ENCODE measurements around the gene OR52H1. TPM values are rescaled to one million over a fixed set of nuclear protein-coding genes. Genes with fewer than 3 reads are reported as not detected.

The OR52H1 gene
- total RNA-seq, 6 donors from 2014 or later = 0.24 to 0.55 TPM; not detected in 4

DNA sequence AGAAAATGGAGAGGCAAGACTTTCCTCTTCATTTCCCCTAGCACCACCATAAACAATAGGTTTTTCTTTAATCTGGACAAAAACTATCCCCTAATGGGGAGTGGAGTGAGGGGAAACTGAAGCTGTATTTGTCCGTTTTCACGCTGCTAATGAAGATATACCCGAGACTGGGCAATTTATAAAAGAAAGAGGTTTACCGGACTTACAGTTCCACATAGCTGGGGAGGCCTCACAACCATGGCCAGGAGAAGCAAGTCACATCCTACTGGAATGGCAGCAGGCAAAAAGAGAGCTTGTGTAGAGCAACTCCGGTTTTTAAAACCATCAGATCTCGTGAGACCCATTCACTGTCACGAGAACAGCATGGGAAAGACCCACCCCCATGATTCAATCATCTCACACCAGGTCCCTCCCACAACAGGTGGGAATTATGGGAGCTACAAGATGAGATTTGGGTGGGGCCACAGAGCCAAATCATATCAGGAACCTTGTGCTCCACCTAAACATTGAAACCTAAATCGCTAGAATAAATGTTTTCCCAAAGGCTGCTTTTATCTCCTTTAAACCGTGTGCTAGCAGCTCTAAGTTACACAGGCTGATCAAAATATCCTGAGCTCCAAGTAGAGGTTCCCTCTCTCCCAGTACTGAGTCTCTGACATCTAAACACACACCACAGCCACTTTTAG is 42.8 kb downstream of the OR52H1 start:
- 87 to 94% methylated on average over 9 of the region's 9 CpGs for WGBS, 2 donors
- ATAC-seq (ENCODE audit: low FRiP score in 2 of 2) = no peak

DNA sequence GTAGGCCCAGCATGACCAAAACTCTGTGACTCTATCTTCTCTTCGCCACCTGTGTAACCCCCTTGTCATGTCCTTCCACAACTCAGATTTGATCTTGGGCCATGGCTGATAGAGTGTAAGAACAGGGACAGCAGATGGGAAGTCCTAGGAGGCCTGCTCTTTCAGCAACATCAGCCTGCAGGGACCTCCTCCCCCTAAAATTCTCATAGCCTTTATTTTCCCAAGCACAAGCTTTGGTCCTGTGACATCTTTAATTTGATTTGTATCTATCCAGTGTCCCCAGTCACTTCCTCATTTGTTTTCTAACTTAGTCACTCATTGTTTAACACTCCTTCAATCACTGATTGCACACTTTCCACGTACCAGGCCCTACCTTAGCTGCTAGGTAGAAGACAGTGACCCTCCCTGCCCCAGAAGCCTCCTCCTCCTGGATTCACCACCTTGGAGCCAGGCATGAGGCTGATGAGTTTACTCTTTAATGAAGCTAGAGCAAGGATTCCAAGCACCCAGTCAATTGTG is 43.9 kb downstream of the OR52H1 start:
- TF ChIP-seq, protein P1, sequence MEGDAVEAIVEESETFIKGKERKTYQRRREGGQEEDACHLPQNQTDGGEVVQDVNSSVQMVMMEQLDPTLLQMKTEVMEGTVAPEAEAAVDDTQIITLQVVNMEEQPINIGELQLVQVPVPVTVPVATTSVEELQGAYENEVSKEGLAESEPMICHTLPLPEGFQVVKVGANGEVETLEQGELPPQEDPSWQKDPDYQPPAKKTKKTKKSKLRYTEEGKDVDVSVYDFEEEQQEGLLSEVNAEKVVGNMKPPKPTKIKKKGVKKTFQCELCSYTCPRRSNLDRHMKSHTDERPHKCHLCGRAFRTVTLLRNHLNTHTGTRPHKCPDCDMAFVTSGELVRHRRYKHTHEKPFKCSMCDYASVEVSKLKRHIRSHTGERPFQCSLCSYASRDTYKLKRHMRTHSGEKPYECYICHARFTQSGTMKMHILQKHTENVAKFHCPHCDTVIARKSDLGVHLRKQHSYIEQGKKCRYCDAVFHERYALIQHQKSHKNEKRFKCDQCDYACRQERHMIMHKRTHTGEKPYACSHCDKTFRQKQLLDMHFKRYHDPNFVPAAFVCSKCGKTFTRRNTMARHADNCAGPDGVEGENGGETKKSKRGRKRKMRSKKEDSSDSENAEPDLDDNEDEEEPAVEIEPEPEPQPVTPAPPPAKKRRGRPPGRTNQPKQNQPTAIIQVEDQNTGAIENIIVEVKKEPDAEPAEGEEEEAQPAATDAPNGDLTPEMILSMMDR (IDR thresholded peaks at IDR 0.05) = no peak
- TF ChIP-seq POLR2AphosphoS5 (IDR thresholded peaks at IDR 0.05) (no peak), POLR2A (IDR thresholded peaks at IDR 0.05) (no peak), EP300 (IDR thresholded peaks at IDR 0.05) (no peak)
- ATAC-seq (ENCODE audit: low FRiP score in 2 of 2) (no peak), DNase-seq (no peak)
- H3K27me3 ChIP-seq = no peaks in the 10 kb centered on the region
- H3K36me3 ChIP-seq = no peaks in the 10 kb centered on the region
- no peak overlapping the region for H3K4me3 ChIP-seq
- H3K4me1 ChIP-seq = no peaks in the 10 kb centered on the region
- H3K9me3 ChIP-seq = no peaks in the 10 kb centered on the region
- WGBS, 2 donors = 81 to 91% methylated on average over 2 of the region's 2 CpGs
- no peak overlapping the region for H3K27ac ChIP-seq

More for the DNA sequence above, 42.8 kb downstream of the OR52H1 start:
- Histone ChIP-seq H3K9me3 (no peaks in the 10 kb centered on the region), H3K4me1 (no peaks in the 10 kb centered on the region), H3K27me3 (no peaks in the 10 kb centered on the region), H3K4me3 (no peak overlapping the region), H3K27ac (no peak overlapping the region), H3K36me3 (no peaks in the 10 kb centered on the region)
- DNase-seq = no peak
- no peak for TF ChIP-seq POLR2AphosphoS5 (IDR thresholded peaks at IDR 0.05)

DNA sequence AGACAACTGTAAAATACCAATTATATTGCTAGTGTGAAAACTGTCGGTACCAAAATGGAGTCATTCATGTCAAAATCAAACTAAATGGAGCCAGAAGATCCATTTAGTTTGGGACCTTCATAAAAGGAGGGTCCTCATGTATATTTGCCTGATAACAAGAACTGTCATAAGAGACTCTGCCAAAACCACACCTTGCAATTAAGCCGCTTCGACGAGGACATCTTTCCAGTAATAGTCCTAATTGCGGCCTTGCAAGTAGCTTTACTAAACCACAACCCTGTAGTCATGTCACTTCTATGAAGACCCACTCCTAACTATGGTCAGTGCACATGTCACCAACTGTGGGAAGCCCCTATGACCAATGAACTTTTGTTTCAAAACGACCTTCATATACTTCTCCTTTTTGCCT is 47.9 kb downstream of the OR52H1 start:
- WGBS, 2 donors = 72 to 80% methylated on average over 6 of the region's 6 CpGs
- Histone ChIP-seq H3K27me3 (no peaks in the 10 kb centered on the region), H3K4me1 (no peaks in the 10 kb centered on the region), H3K36me3 (no peaks in the 10 kb centered on the region), H3K4me3 (no peak overlapping the region), H3K27ac (no peak overlapping the region), H3K9me3 (no peaks in the 10 kb centered on the region)
- no peak for ATAC-seq (ENCODE audit: low FRiP score in 2 of 2)
- no peak for DNase-seq
- TF ChIP-seq EP300 (IDR thresholded peaks at IDR 0.05) (no peak), POLR2A (IDR thresholded peaks at IDR 0.05) (no peak), POLR2AphosphoS5 (IDR thresholded peaks at IDR 0.05) (no peak)
- TF ChIP-seq, protein P1 (IDR thresholded peaks at IDR 0.05) = no peak

DNA sequence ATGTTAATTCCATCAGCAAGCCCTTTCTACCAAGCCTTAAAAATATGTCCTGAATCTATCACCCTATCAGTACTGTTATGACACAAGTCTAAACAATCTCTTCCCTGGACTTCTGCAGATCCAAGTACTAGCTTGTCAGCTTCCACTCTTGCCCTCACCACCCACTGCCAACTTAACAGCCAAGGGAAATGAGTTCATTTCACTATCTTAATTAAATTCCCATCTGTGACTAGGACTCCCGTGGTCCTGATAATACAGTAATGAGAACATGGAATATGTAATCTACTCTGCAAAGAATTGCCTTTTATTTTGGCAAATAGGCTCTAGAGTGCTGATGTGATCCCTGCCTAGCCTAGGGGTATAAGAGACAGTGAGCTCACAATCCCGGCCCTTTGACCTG is 48.7 kb downstream of the OR52H1 start:
- Histone ChIP-seq H3K27ac (no peak overlapping the region), H3K27me3 (no peaks in the 10 kb centered on the region), H3K36me3 (no peaks in the 10 kb centered on the region), H3K9me3 (no peaks in the 10 kb centered on the region), H3K4me3 (no peak overlapping the region), H3K4me1 (no peaks in the 10 kb centered on the region)
- ATAC-seq (ENCODE audit: low FRiP score in 2 of 2) = no peak
- no peak for TF ChIP-seq EP300 (IDR thresholded peaks at IDR 0.05)
- TF ChIP-seq POLR2A (IDR thresholded peaks at IDR 0.05) = no peak
- TF ChIP-seq, protein P1 (IDR thresholded peaks at IDR 0.05) = no peak
- no peak for TF ChIP-seq POLR2AphosphoS5 (IDR thresholded peaks at IDR 0.05)
- 54 to 67% methylated on average over 2 of the region's 2 CpGs for WGBS, 2 donors
- DNase-seq = no peak

Other genes starting within 250 kb of the OR52H1 start
- under 1 TPM in 1 of 6 donors, not detected in 5; 0.27 TPM for gene OR51B4, start 246.6 kb downstream of the OR52H1 start, total RNA-seq
- gene OR51B2, start 224.2 kb downstream of the OR52H1 start, total RNA-seq = 1 to 10 TPM in 1 of 6 donors, not detected in 5; 1.2 TPM
- 1 to 10 TPM in 1 of 6 donors, under 1 TPM in 2, not detected in 3; 0.26 to 2.0 (median 0.30) TPM for gene OR51B5, start 205.0 kb downstream of the OR52H1 start, total RNA-seq
- not detected for gene OR51B6, start 197.0 kb downstream of the OR52H1 start, total RNA-seq
- gene OR51M1, start 164.7 kb downstream of the OR52H1 start, total RNA-seq = not detected
- not detected for gene OR51Q1, start 126.4 kb downstream of the OR52H1 start, total RNA-seq
- under 1 TPM in 1 of 6 donors, not detected in 5; 0.76 TPM for gene OR51I1, start 107.0 kb downstream of the OR52H1 start, total RNA-seq
- not detected for gene OR51I2, start 99.2 kb downstream of the OR52H1 start, total RNA-seq
- gene OR52D1, start 59.9 kb downstream of the OR52H1 start, total RNA-seq = not detected
- gene UBQLN3, start 38.6 kb downstream of the OR52H1 start, total RNA-seq = 1 to 10 TPM in 2 of 6 donors, under 1 TPM in 4; 0.29 to 2.0 (median 0.72) TPM
- gene UBQLNL, start 31.8 kb downstream of the OR52H1 start, total RNA-seq = 1 to 10 TPM in 3 of 6 donors, under 1 TPM in 3; 0.26 to 5.2 (median 1.3) TPM
- not detected for gene OR52B6, start 32.3 kb upstream of the OR52H1 start, total RNA-seq
- gene TRIM6, start 48.1 kb upstream of the OR52H1 start, total RNA-seq = 1 to 10 TPM; 1.0 to 8.8 (median 2.1) TPM
- 10 to 100 TPM in 2 of 6 donors, 1 to 10 TPM in 4; 5.8 to 15.0 (median 8.4) TPM for gene TRIM34, start 76.5 kb upstream of the OR52H1 start, total RNA-seq
- 10 to 100 TPM; 21.1 to 53.0 (median 35.9) TPM for gene TRIM5, start 136.5 kb upstream of the OR52H1 start, total RNA-seq
- gene TRIM22, start 141.2 kb upstream of the OR52H1 start, total RNA-seq = 100 to 1,000 TPM in 4 of 6 donors, 10 to 100 TPM in 2; 82.2 to 262 (median 162) TPM
- 1 to 10 TPM in 1 of 6 donors, under 1 TPM in 1, not detected in 4; 0.30 to 1.0 TPM for gene OR56B1, start 187.9 kb upstream of the OR52H1 start, total RNA-seq
- gene OR52N4, start 205.7 kb upstream of the OR52H1 start, total RNA-seq = 1 to 10 TPM in 1 of 6 donors, under 1 TPM in 3, not detected in 2; 0.20 to 1.9 (median 0.72) TPM
- gene OR52N5, start 234.8 kb upstream of the OR52H1 start, total RNA-seq = not detected
- under 1 TPM in 1 of 6 donors, not detected in 5; 0.20 TPM for gene OR52N1, start 242.7 kb upstream of the OR52H1 start, total RNA-seq